ENCODE measurements around the gene H2BK1. TPM values are rescaled to one million over a fixed set of nuclear protein-coding genes. Genes with fewer than 3 reads are reported as not detected.

Gene H2BK1
- total RNA-seq, 2 donors from 2014 or later, result not detected

- no peak for ATAC-seq
- intact Hi-C loops (cut with DNase I), result loop anchor here (5.0 kb wide), 1 partner anchor 55 kb away; no protein-coding TSS in a partner anchor
- no peak for DNase-seq
These were observed 36.7 kb upstream of the H2BK1 start for GRCh38 chr7:151246851-151247580.

GRCh38 chr7:151246102-151246850, 36.0 kb upstream of the H2BK1 start:
- intact Hi-C loops (cut with DNase I), result loop anchor here (5.0 kb wide), 1 partner anchor 56 kb away; no protein-coding TSS in a partner anchor
- DNase-seq (no peak), ATAC-seq (no peak)

GRCh38 chr7:151245360-151246101, 35.2 kb upstream of the H2BK1 start:
- ATAC-seq (peak; percentile 14 to 18), DNase-seq (peak; percentile 61)
- intact Hi-C loops (cut with DNase I), result loop anchor here (5.0 kb wide), 1 partner anchor 57 kb away; no protein-coding TSS in a partner anchor

- no peak for ATAC-seq
- intact Hi-C loops (cut with DNase I), result loop anchor here (5.0 kb wide), 1 partner anchor 57 kb away; no protein-coding TSS in a partner anchor
- DNase-seq, result no peak
These were observed 34.6 kb upstream of the H2BK1 start for GRCh38 chr7:151244841-151245346.

GRCh38 chr7:151244196-151244840, 34.0 kb upstream of the H2BK1 start:
- no peak for DNase-seq
- intact Hi-C loops (cut with DNase I), result no loop called here
- no peak for ATAC-seq

GRCh38 chr7:151243408-151244195, 33.3 kb upstream of the H2BK1 start:
- no peak for ATAC-seq
- intact Hi-C loops (cut with DNase I), result no loop called here
- no peak for DNase-seq

- DNase-seq, result no peak
- intact Hi-C loops (cut with DNase I), result no loop called here
- ATAC-seq, result no peak
These were observed 32.7 kb upstream of the H2BK1 start for GRCh38 chr7:151243045-151243349.

- intact Hi-C loops (cut with DNase I), result no loop called here
- DNase-seq (no peak), ATAC-seq (no peak)
These were observed 32.1 kb upstream of the H2BK1 start for GRCh38 chr7:151242159-151243044.

- no peak for ATAC-seq
- no peak for DNase-seq
- intact Hi-C loops (cut with DNase I), result no loop called here
These were observed 31.4 kb upstream of the H2BK1 start for GRCh38 chr7:151241755-151242096.

GRCh38 chr7:151240942-151241754, 30.9 kb upstream of the H2BK1 start:
- no peak for DNase-seq
- no peak for ATAC-seq
- intact Hi-C loops (cut with DNase I), result no loop called here

GRCh38 chr7:151240536-151240935, 30.2 kb upstream of the H2BK1 start:
- DNase-seq (no peak), ATAC-seq (no peak)
- intact Hi-C loops (cut with DNase I), result no loop called here

GRCh38 chr7:151239837-151240459, 29.7 kb upstream of the H2BK1 start:
- intact Hi-C loops (cut with DNase I), result no loop called here
- ATAC-seq (no peak), DNase-seq (no peak)

GRCh38 chr7:151238924-151239836, 28.9 kb upstream of the H2BK1 start:
- DNase-seq (no peak), ATAC-seq (no peak)
- intact Hi-C loops (cut with DNase I), result no loop called here

- DNase-seq, result no peak
- intact Hi-C loops (cut with DNase I), result no loop called here
- no peak for ATAC-seq
These were observed 28.0 kb upstream of the H2BK1 start for GRCh38 chr7:151238190-151238810.
